Uterus (tissue), 4 donors: ENCODE data around the gene FGFR2. TPM values are rescaled to one million over a fixed set of nuclear protein-coding genes. Genes with fewer than 3 reads are reported as not detected.

ENCODE experiments used
- DNase-seq, 2 donors: peaks; one replicate each; pipeline ENCODE4 v3.0.0-alpha.2; 2019 to 2020
- H3K27ac ChIP-seq, 2 donors: fragments of 200-600 bp; sonication (generic); 1 replicate in 1 of 2; 2 replicates in 1 of 2; pipeline ENCODE4 v1.5.1; 2016 to 2018
- H3K27me3 ChIP-seq, 2 donors: fragments of 200-600 bp; sonication (generic); one replicate each; pipeline ENCODE4 v1.5.1; 2018 to 2019; ENCODE audit warnings: control low read depth in 1 of 2
- H3K36me3 ChIP-seq, 2 donors: fragments of 200-600 bp; sonication (generic); one replicate each; pipeline ENCODE4 v1.5.1; 2019; ENCODE audit warnings: control low read depth in 1 of 2
- H3K4me1 ChIP-seq, 2 donors: fragments of 200-600 bp; sonication (generic); one replicate each; pipeline ENCODE4 v1.5.1; 2018 to 2019; ENCODE audit warnings: control low read depth in 1 of 2
- H3K4me3 ChIP-seq, 2 donors: fragments of 200-600 bp; sonication (generic); 1 replicate in 1 of 2; 2 replicates in 1 of 2; pipeline ENCODE4 v1.5.1; 2018 to 2019; ENCODE audit warnings: mild to moderate bottlenecking in 1 of 2
- H3K9me3 ChIP-seq, 2 donors: fragments of 200-600 bp; sonication (generic); one replicate each; pipeline ENCODE4 v1.5.1; 2019; ENCODE audit warnings: control low read depth in 1 of 2
- CTCF ChIP-seq, 4 experiments: fragments of 200-600 bp in 2 of 4; fragments of 450-650 bp in 2 of 4; sonication (generic) in 2 of 4; IDR thresholded peaks; one replicate each; pipeline ENCODE4 v1.5.1; 2016 to 2019; ENCODE audit warnings: antibody characterized with exemption in 4 of 4, mild to moderate bottlenecking in 2 of 4, moderate library complexity in 1 of 4
- POLR2A ChIP-seq, 2 donors: fragments of 450-650 bp; IDR thresholded peaks; one replicate each; pipeline ENCODE4 v1.6.1; 2016; ENCODE audit warnings: antibody characterized with exemption in 2 of 2, mild to moderate bottlenecking in 1 of 2, moderate library complexity in 1 of 2
- intact Hi-C: fragments of 100-400 bp; cut with DNase I; formaldehyde crosslinking; loops from one replicate; pipeline ENCODE4 v1.15.1; 2023; ENCODE audit warnings: low total_unique reads
- total RNA-seq, 4 donors: library from RNA; depleted of rRNA in 3 of 4; stranded (reverse); fragments of >200 nt in 3 of 4; gene quantifications; one replicate each; pipeline versions ENCODE4 v1.1.0 to v1.2.4, GENCODE V29; 2014 to 2023
- donor health status: DM: yes; HTN: yes; CAD: no.

FGFR2 gene
- total RNA-seq, 4 donors from 2014 or later: 27.4 to 159 (median 111) TPM

- no peaks in the 10 kb centered on the region for H3K36me3 ChIP-seq
- no peak for TF ChIP-seq POLR2A (IDR thresholded peaks at IDR 0.05)
- TF ChIP-seq CTCF (IDR thresholded peaks at IDR 0.05): no peak
- no peaks in the 10 kb centered on the region for H3K9me3 ChIP-seq
- no peaks in the 10 kb centered on the region for H3K27me3 ChIP-seq
- no peak for DNase-seq
- peaks cover 0 to 4% of the 10 kb centered on the region in 2 donors for H3K4me1 ChIP-seq
- no peak overlapping the region for H3K27ac ChIP-seq
- intact Hi-C loops: no loop called here
- no peak overlapping the region for H3K4me3 ChIP-seq
Measured at GRCh38 chr10:121518333-121518732, 79.9 kb downstream of the FGFR2 start.

GRCh38 chr10:121516093-121516865 lies 82.0 kb downstream of the FGFR2 start:
- intact Hi-C loops: no loop called here
- no peaks in the 10 kb centered on the region for H3K27me3 ChIP-seq
- H3K9me3 ChIP-seq: no peaks in the 10 kb centered on the region
- no peak for TF ChIP-seq CTCF (IDR thresholded peaks at IDR 0.05)
- TF ChIP-seq POLR2A (IDR thresholded peaks at IDR 0.05): no peak
- no peak overlapping the region for H3K4me3 ChIP-seq
- no peaks in the 10 kb centered on the region for H3K4me1 ChIP-seq
- H3K27ac ChIP-seq: no peak overlapping the region
- no peaks in the 10 kb centered on the region for H3K36me3 ChIP-seq
- no peak for DNase-seq

GRCh38 chr10:121514141-121514865 lies 83.9 kb downstream of the FGFR2 start:
- no peaks in the 10 kb centered on the region for H3K27me3 ChIP-seq
- TF ChIP-seq POLR2A (IDR thresholded peaks at IDR 0.05) (no peak), CTCF (IDR thresholded peaks at IDR 0.05) (no peak)
- no peak overlapping the region for H3K27ac ChIP-seq
- intact Hi-C loops: no loop called here
- H3K4me3 ChIP-seq: no peak overlapping the region
- H3K36me3 ChIP-seq: no peaks in the 10 kb centered on the region
- H3K9me3 ChIP-seq: no peaks in the 10 kb centered on the region
- no peak for DNase-seq
- H3K4me1 ChIP-seq: no peaks in the 10 kb centered on the region

- intact Hi-C loops: no loop called here
- Histone ChIP-seq H3K4me3 (no peak overlapping the region), H3K27me3 (no peaks in the 10 kb centered on the region), H3K4me1 (no peaks in the 10 kb centered on the region), H3K27ac (no peak overlapping the region), H3K36me3 (no peaks in the 10 kb centered on the region), H3K9me3 (no peaks in the 10 kb centered on the region)
- DNase-seq: no peak
- TF ChIP-seq CTCF (IDR thresholded peaks at IDR 0.05) (no peak), POLR2A (IDR thresholded peaks at IDR 0.05) (no peak)
Measured at GRCh38 chr10:121511943-121512342, 86.3 kb downstream of the FGFR2 start.

- H3K4me1 ChIP-seq: no peaks in the 10 kb centered on the region
- H3K4me3 ChIP-seq: no peak overlapping the region
- no peaks in the 10 kb centered on the region for H3K27me3 ChIP-seq
- intact Hi-C loops: no loop called here
- no peak for DNase-seq
- TF ChIP-seq CTCF (IDR thresholded peaks at IDR 0.05): no peak
- no peak for TF ChIP-seq POLR2A (IDR thresholded peaks at IDR 0.05)
- H3K36me3 ChIP-seq: no peaks in the 10 kb centered on the region
- no peaks in the 10 kb centered on the region for H3K9me3 ChIP-seq
- no peak overlapping the region for H3K27ac ChIP-seq
Measured at GRCh38 chr10:121511460-121511859, 86.8 kb downstream of the FGFR2 start.
